Measurements from ENCODE around the gene ETNK1. TPM values are rescaled to one million over a fixed set of nuclear protein-coding genes. Genes with fewer than 3 reads are reported as not detected.

ETNK1 gene, protein sequence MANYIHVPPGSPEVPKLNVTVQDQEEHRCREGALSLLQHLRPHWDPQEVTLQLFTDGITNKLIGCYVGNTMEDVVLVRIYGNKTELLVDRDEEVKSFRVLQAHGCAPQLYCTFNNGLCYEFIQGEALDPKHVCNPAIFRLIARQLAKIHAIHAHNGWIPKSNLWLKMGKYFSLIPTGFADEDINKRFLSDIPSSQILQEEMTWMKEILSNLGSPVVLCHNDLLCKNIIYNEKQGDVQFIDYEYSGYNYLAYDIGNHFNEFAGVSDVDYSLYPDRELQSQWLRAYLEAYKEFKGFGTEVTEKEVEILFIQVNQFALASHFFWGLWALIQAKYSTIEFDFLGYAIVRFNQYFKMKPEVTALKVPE
- 26.6 to 38.0 TPM (median 33.4 TPM) in 5 replicates for total RNA-seq (2022; extraction: Qiagen RNA extraction)

GRCh38 chr12:22624870-22625761 is at the start of gene ETNK1:
Gene ETNK1 (plus strand): TSS chr12:22625171. CDS start chr12:22625431, 260 bp downstream.

Other genes starting within 250 kb of the ETNK1 start
- gene C2CD5, start 80.6 kb upstream of the ETNK1 start, total RNA-seq (2022; extraction: Qiagen RNA extraction) = 12.4 to 15.5 TPM (median 13.5 TPM) in 5 replicates